Uterus (tissue), 4 donors: ENCODE measurements around the gene TUBA4A. TPM values are rescaled to one million over a fixed set of nuclear protein-coding genes. Genes with fewer than 3 reads are reported as not detected.

Source experiments
- DNase-seq, 2 donors: peaks; one replicate each; pipeline ENCODE4 v3.0.0-alpha.2; 2019 to 2020
- H3K27ac ChIP-seq, 2 donors: fragments of 200-600 bp; sonication (generic); 1 replicate in 1 of 2; 2 replicates in 1 of 2; pipeline ENCODE4 v1.5.1; 2016 to 2018
- H3K27me3 ChIP-seq, 2 donors: fragments of 200-600 bp; sonication (generic); one replicate each; pipeline ENCODE4 v1.5.1; 2018 to 2019; ENCODE audit warnings: control low read depth in 1 of 2
- H3K36me3 ChIP-seq, 2 donors: fragments of 200-600 bp; sonication (generic); one replicate each; pipeline ENCODE4 v1.5.1; 2019; ENCODE audit warnings: control low read depth in 1 of 2
- H3K4me1 ChIP-seq, 2 donors: fragments of 200-600 bp; sonication (generic); one replicate each; pipeline ENCODE4 v1.5.1; 2018 to 2019; ENCODE audit warnings: control low read depth in 1 of 2
- H3K4me3 ChIP-seq, 2 donors: fragments of 200-600 bp; sonication (generic); 1 replicate in 1 of 2; 2 replicates in 1 of 2; pipeline ENCODE4 v1.5.1; 2018 to 2019; ENCODE audit warnings: mild to moderate bottlenecking in 1 of 2
- H3K9me3 ChIP-seq, 2 donors: fragments of 200-600 bp; sonication (generic); one replicate each; pipeline ENCODE4 v1.5.1; 2019; ENCODE audit warnings: control low read depth in 1 of 2
- POLR2A ChIP-seq, 2 donors: fragments of 450-650 bp; IDR thresholded peaks; one replicate each; pipeline ENCODE4 v1.6.1; 2016; ENCODE audit warnings: antibody characterized with exemption in 2 of 2, mild to moderate bottlenecking in 1 of 2, moderate library complexity in 1 of 2
- intact Hi-C: fragments of 100-400 bp; cut with DNase I; formaldehyde crosslinking; loops from one replicate; pipeline ENCODE4 v1.15.1; 2023; ENCODE audit warnings: low total_unique reads
- total RNA-seq, 4 donors: library from RNA; depleted of rRNA in 3 of 4; stranded (reverse); fragments of >200 nt in 3 of 4; gene quantifications; one replicate each; pipeline versions ENCODE4 v1.1.0 to v1.2.4, GENCODE V29; 2014 to 2023
- TF ChIP-seq, protein P1 (sequence below), 4 experiments: fragments of 200-600 bp in 2 of 4; fragments of 450-650 bp in 2 of 4; sonication (generic) in 2 of 4; IDR thresholded peaks; one replicate each; pipeline ENCODE4 v1.5.1; 2016 to 2019; ENCODE audit warnings: antibody characterized with exemption in 4 of 4, mild to moderate bottlenecking in 2 of 4, moderate library complexity in 1 of 4
- donor health status: DM: yes; HTN: yes; CAD: no.

TUBA4A gene
- total RNA-seq, 4 donors from 2014 or later, result 3.7 to 32.3 (median 7.3) TPM

DNA sequence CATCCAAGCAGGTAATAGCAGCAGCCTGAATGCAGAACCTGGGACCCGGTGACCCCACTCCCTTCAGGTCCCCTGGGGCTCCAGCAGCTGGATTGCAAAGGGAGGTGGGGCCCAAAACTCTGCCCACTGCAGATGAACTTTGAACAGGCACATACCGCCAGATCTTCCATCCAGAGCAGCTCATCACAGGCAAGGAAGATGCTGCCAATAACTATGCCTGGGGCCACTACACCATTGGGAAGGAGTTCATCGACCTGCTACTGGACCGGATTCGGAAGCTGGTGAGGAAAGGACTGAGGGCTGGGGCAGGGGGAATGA, 16.3 kb upstream of the TUBA4A start:
- no peaks in the 10 kb centered on the region for H3K27me3 ChIP-seq
- intact Hi-C loops, result no loop called here
- no peaks in the 10 kb centered on the region for H3K36me3 ChIP-seq
- H3K9me3 ChIP-seq, result no peaks in the 10 kb centered on the region
- no peak overlapping the region for H3K4me3 ChIP-seq
- H3K4me1 ChIP-seq, result no peaks in the 10 kb centered on the region
- TF ChIP-seq, protein P1, sequence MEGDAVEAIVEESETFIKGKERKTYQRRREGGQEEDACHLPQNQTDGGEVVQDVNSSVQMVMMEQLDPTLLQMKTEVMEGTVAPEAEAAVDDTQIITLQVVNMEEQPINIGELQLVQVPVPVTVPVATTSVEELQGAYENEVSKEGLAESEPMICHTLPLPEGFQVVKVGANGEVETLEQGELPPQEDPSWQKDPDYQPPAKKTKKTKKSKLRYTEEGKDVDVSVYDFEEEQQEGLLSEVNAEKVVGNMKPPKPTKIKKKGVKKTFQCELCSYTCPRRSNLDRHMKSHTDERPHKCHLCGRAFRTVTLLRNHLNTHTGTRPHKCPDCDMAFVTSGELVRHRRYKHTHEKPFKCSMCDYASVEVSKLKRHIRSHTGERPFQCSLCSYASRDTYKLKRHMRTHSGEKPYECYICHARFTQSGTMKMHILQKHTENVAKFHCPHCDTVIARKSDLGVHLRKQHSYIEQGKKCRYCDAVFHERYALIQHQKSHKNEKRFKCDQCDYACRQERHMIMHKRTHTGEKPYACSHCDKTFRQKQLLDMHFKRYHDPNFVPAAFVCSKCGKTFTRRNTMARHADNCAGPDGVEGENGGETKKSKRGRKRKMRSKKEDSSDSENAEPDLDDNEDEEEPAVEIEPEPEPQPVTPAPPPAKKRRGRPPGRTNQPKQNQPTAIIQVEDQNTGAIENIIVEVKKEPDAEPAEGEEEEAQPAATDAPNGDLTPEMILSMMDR (IDR thresholded peaks at IDR 0.05), result no peak
- no peak for TF ChIP-seq POLR2A (IDR thresholded peaks at IDR 0.05)
- no peak overlapping the region for H3K27ac ChIP-seq
- DNase-seq, result no peak

GRCh38 chr2:219269362-219270054, 15.8 kb upstream of the TUBA4A start:
- no peak for DNase-seq
- no peaks in the 10 kb centered on the region for H3K36me3 ChIP-seq
- H3K9me3 ChIP-seq, result no peaks in the 10 kb centered on the region
- intact Hi-C loops, result no loop called here
- H3K4me1 ChIP-seq, result no peaks in the 10 kb centered on the region
- TF ChIP-seq, protein P1 (IDR thresholded peaks at IDR 0.05), result no peak
- no peak for TF ChIP-seq POLR2A (IDR thresholded peaks at IDR 0.05)
- H3K27me3 ChIP-seq, result no peaks in the 10 kb centered on the region
- no peak overlapping the region for H3K4me3 ChIP-seq
- no peak overlapping the region for H3K27ac ChIP-seq

DNA sequence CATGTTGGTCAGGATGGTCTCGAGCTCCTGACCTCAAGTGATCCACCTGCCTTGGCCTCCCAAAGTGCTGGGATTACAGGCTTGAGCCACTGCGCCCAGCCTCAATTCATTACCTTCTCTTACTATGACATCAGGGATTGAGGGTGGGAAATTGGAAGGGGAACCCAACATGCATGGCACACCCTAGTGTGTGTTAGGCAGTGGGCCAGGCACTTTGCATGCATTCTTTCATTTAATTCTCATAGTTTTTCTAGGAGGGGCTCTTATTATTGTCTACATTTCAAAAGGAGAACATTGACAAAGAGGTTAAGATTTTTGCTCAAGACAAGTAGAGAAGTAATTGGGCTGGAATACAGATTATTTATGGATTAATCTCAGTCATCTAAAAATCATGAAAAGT, 14.6 kb upstream of the TUBA4A start:
- Histone ChIP-seq H3K4me1 (no peaks in the 10 kb centered on the region), H3K9me3 (no peaks in the 10 kb centered on the region), H3K27ac (no peak overlapping the region), H3K27me3 (no peaks in the 10 kb centered on the region), H3K4me3 (no peak overlapping the region), H3K36me3 (no peaks in the 10 kb centered on the region)
- TF ChIP-seq, protein P1 (IDR thresholded peaks at IDR 0.05), result no peak
- no peak for TF ChIP-seq POLR2A (IDR thresholded peaks at IDR 0.05)
- intact Hi-C loops, result no loop called here
- no peak for DNase-seq

GRCh38 chr2:219266886-219267285, 13.2 kb upstream of the TUBA4A start:
- Histone ChIP-seq H3K27me3 (no peaks in the 10 kb centered on the region), H3K4me1 (no peaks in the 10 kb centered on the region), H3K27ac (no peak overlapping the region), H3K4me3 (no peak overlapping the region), H3K36me3 (no peaks in the 10 kb centered on the region), H3K9me3 (no peaks in the 10 kb centered on the region)
- TF ChIP-seq, protein P1 (IDR thresholded peaks at IDR 0.05), result no peak
- no peak for TF ChIP-seq POLR2A (IDR thresholded peaks at IDR 0.05)
- no peak for DNase-seq
- intact Hi-C loops, result no loop called here

DNA sequence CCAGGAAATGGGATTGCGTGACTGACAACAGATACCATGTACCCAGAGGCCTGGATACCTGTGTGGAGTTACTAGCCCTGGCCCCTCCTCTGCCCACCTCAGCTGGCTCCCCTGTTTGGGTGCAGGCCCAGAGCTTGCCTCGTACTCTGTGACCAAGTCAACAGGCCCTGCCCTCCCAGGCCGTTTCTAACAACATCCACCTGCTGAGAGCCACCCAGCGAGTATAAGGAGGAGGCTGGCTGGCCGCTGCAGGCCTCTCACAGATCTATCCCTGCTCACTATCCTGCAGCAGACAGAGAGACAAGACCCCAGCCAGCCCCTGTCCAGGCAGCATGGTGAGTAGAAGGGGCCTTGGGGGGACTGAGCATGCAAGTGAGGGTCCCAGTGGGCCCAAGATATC, 12.5 kb upstream of the TUBA4A start:
- no peak for DNase-seq
- TF ChIP-seq, protein P1 (IDR thresholded peaks at IDR 0.05), result no peak
- no peak for TF ChIP-seq POLR2A (IDR thresholded peaks at IDR 0.05)
- no peaks in the 10 kb centered on the region for H3K9me3 ChIP-seq
- no peaks in the 10 kb centered on the region for H3K36me3 ChIP-seq
- H3K27ac ChIP-seq, result no peak overlapping the region
- no peaks in the 10 kb centered on the region for H3K4me1 ChIP-seq
- H3K27me3 ChIP-seq, result no peaks in the 10 kb centered on the region
- no peak overlapping the region for H3K4me3 ChIP-seq
- intact Hi-C loops, result no loop called here
